HepG2 (cell line): Measurements from ENCODE around the gene MTG1. TPM values are rescaled to one million over a fixed set of nuclear protein-coding genes. Genes with fewer than 3 reads are reported as not detected.

Experiments used
- ATAC-seq: fragments of 200-7000 bp; cut with Tn5 transposase; 3 replicates; pipeline ENCODE4 v1.9.1; 2020; ENCODE audit warnings: mild to moderate bottlenecking, moderate library complexity
- BruUV-seq: library from RNA; stranded (reverse); fragments of 400-500 nt; replicated peaks from 2 replicates; lab custom pipeline; 2021; lab: Mats Ljungman, UMichigan
- CTCF ChIA-PET: fragments of 300-600 bp; formaldehyde crosslinking; extraction: SDS; loops from one replicate; lab custom pipeline; 2021; ENCODE audit warnings: low total read pairs, inconsistent platforms, low intra/inter-chr PET ratio; lab: Yijun Ruan, JAX
- POLR2A ChIA-PET: fragments of 350-600 bp; sonication (Branson Sonifier 250); formaldehyde crosslinking; loops from one replicate; lab custom pipeline; 2020; ENCODE audit warnings: antibody characterized with exemption, inconsistent platforms; lab: Yijun Ruan, JAX
- DNase-seq: peaks from one replicate; pipeline ENCODE4 v3.0.0-alpha.2; 2015; ENCODE audit warnings: low spot score
- FAIRE-seq: peaks from 3 replicates; lab custom pipeline; 2011; peaks lifted over from hg19 to GRCh38; lab: Jason Lieb, UNC
- H2AFZ ChIP-seq: one replicate; pipeline ENCODE4 v1.6.1; 2011; ENCODE audit warnings: low read length, inconsistent platforms
- H3K27ac ChIP-seq: fragments of 300-600 bp; 3 replicates; pipeline ENCODE4 v1.8.0; 2011; ENCODE audit warnings: mixed run types, mild to moderate bottlenecking, mixed read lengths, low read length, inconsistent platforms; ENCODE audit not compliant: insufficient read depth; ENCODE audit errors: extremely low read length
- H3K27me3 ChIP-seq, 2 experiments: fragments of 200-600 bp in 1 of 2; 2 replicates in 1 of 2; 3 replicates in 1 of 2; pipeline versions ENCODE4 v1.6.0 to v1.8.0; 2011; ENCODE audit warnings: low read length in 2 of 2, mild to moderate bottlenecking in 2 of 2, moderate library complexity in 2 of 2, inconsistent platforms in 1 of 2; ENCODE audit not compliant: insufficient read depth in 2 of 2, control insufficient read depth in 1 of 2
- H3K36me3 ChIP-seq, 2 experiments: fragments of 200-600 bp in 1 of 2; replicated peaks in 1 of 2; 2 replicates in 1 of 2; 3 replicates in 1 of 2; pipeline versions ENCODE4 v1.5.1 to v1.8.0; 2011; ENCODE audit warnings: low read length in 2 of 2, inconsistent platforms in 1 of 2; ENCODE audit not compliant: insufficient read depth in 2 of 2, control insufficient read depth in 1 of 2
- H3K4me1 ChIP-seq: 2 replicates; pipeline ENCODE4 v1.5.1; 2012; ENCODE audit warnings: low read length, inconsistent platforms; ENCODE audit not compliant: insufficient read depth
- H3K4me2 ChIP-seq: 2 replicates; pipeline ENCODE4 v1.6.0; 2011; ENCODE audit warnings: low read depth, low read length, inconsistent platforms
- H3K4me3 ChIP-seq, 3 experiments: fragments of 200-600 bp in 1 of 3; sonication (generic), shearing (Covaris generic) in 1 of 3; replicated peaks in 1 of 3; 2 replicates each; pipeline ENCODE4 v1.5.1; 2011 to 2016; ENCODE audit warnings: low read length in 3 of 3, inconsistent platforms in 2 of 3, low read depth in 2 of 3, mild to moderate bottlenecking in 2 of 3, control low read depth in 1 of 3, mixed read lengths in 1 of 3; ENCODE audit not compliant: insufficient read depth in 1 of 3
- H3K79me2 ChIP-seq: one replicate; pipeline ENCODE4 v1.6.1; 2011; ENCODE audit warnings: low read length, inconsistent platforms; ENCODE audit not compliant: insufficient read depth
- H3K9ac ChIP-seq: 2 replicates; pipeline ENCODE4 v1.6.0; 2011; ENCODE audit warnings: mild to moderate bottlenecking, low read depth, low read length, inconsistent platforms; ENCODE audit not compliant: insufficient read depth
- H3K9me3 ChIP-seq: 2 replicates; pipeline ENCODE4 v1.5.1; 2012; ENCODE audit warnings: mild to moderate bottlenecking, low read length
- H4K20me1 ChIP-seq: 2 replicates; pipeline ENCODE4 v1.6.0; 2011; ENCODE audit warnings: inconsistent platforms, mild to moderate bottlenecking, low read length, moderate library complexity; ENCODE audit not compliant: insufficient read depth
- AKAP8 ChIP-seq: sonication (generic); formaldehyde crosslinking; IDR thresholded peaks from 2 replicates; pipeline ENCODE4 v1.5.1; 2020; ENCODE audit warnings: mild to moderate bottlenecking, missing genetic modification reagents
- DPF2 ChIP-seq: sonication (generic); formaldehyde crosslinking; IDR thresholded peaks from 2 replicates; pipeline ENCODE4 v1.4.0; 2020; ENCODE audit warnings: mild to moderate bottlenecking, low read depth, missing genetic modification reagents, borderline replicate concordance
- KLF15 ChIP-seq: sonication (generic); formaldehyde crosslinking; IDR thresholded peaks from 2 replicates; pipeline ENCODE4 v1.8.1; 2023; ENCODE audit warnings: borderline replicate concordance, mild to moderate bottlenecking, inconsistent platforms, missing genetic modification reagents, mixed read lengths
- NCOA1 ChIP-seq: sonication (generic); formaldehyde crosslinking; IDR thresholded peaks from 2 replicates; pipeline ENCODE4 v1.9.0; 2021; ENCODE audit warnings: missing genetic modification reagents
- PREB ChIP-seq: sonication (generic); formaldehyde crosslinking; IDR thresholded peaks from 2 replicates; pipeline ENCODE4 v1.4.0; 2020; ENCODE audit warnings: missing genetic modification reagents
- SETDB1 ChIP-seq: sonication (generic); formaldehyde crosslinking; IDR thresholded peaks from 2 replicates; pipeline ENCODE4 v1.5.1; 2020; ENCODE audit warnings: missing genetic modification reagents, mild to moderate bottlenecking, borderline replicate concordance
- ZBTB38 ChIP-seq: sonication (generic); formaldehyde crosslinking; IDR thresholded peaks from 2 replicates; pipeline ENCODE4 v1.5.1; 2020; ENCODE audit warnings: mild to moderate bottlenecking, missing genetic modification reagents
- ZNF343 ChIP-seq: sonication (generic); formaldehyde crosslinking; IDR thresholded peaks from 2 replicates; pipeline ENCODE4 v1.4.0; 2020; ENCODE audit warnings: mild to moderate bottlenecking, missing genetic modification reagents
- WGBS: methylation state at CpG from one replicate; pipeline ENCODE4 v1.1.6; 2017; ENCODE audit warnings: low lambda C conversion rate; 5-methylcytosine and 5-hydroxymethylcytosine counted together
- in situ Hi-C: cut with HindIII; loops from 2 replicates; pipeline ENCODE4 v1.10.0; 2017; ENCODE audit warnings: low pct_unique_long_range_greater_than_20kb; ENCODE audit not compliant: extremely low pct_ligation_motif_present
- intact Hi-C: fragments of 100-400 bp; cut with micrococcal nuclease; formaldehyde crosslinking; loops from one replicate; pipeline ENCODE4 v1.10.0; 2022; ENCODE audit not compliant: unreplicated experiment
- polyA plus RNA-seq, 8 experiments: library from polyadenylated mRNA; depleted of rRNA in 3 of 8; stranded (reverse) in 7 of 8; unstranded in 1 of 8; fragments of >200 nt; fragmentation: Illumina TruSeq in 4 of 8; extraction: Trizol in 4 of 8; gene quantifications; 2 replicates each; pipeline versions ENCODE4 v1.2.1 to v1.2.3, GENCODE V29; 2011 to 2016; ENCODE audit warnings: low read depth in 4 of 8, missing spikeins in 1 of 8, mixed read lengths in 1 of 8; ENCODE audit not compliant: insufficient read depth in 1 of 8
- total RNA-seq, 5 experiments: library from RNA; depleted of rRNA; stranded (reverse); fragments of >200 nt; fragmentation: Illumina TruSeq; extraction: Trizol; gene quantifications; 2 replicates each; pipeline ENCODE4 v1.2.3, GENCODE V29; 2016; ENCODE audit warnings: low read depth in 1 of 5
- TF ChIP-seq, protein P1 (sequence below): sonication (generic); formaldehyde crosslinking; IDR thresholded peaks from 2 replicates; pipeline ENCODE4 v1.8.1; 2023; ENCODE audit warnings: mild to moderate bottlenecking, missing genetic modification reagents, borderline replicate concordance
- TF ChIP-seq, protein P2 (sequence below): fragments of 450-650 bp; IDR thresholded peaks from 2 replicates; pipeline ENCODE4 v1.6.1; 2017

Gene MTG1
- total and polyA plus RNA-seq, 2 of the 13 experiments (the other 11 are each of a cell fraction or from before 2014, with no cell fraction given), result 42.0 to 103 TPM

- POLR2A ChIA-PET, result no interaction called here
- no peak overlapping the region for H2AFZ ChIP-seq
- 71% methylated on average over 14 of the region's 21 CpGs for WGBS
- H3K9ac ChIP-seq, result no peak overlapping the region
- H3K36me3 ChIP-seq, result no peaks in the 10 kb centered on the region
- H3K27me3 ChIP-seq, result no peaks in the 10 kb centered on the region
- CTCF ChIA-PET, result no interaction called here
- FAIRE-seq, result no peak
- no TSS peak for BruUV-seq
- ATAC-seq, result no peak
- H3K4me2 ChIP-seq, result no peak overlapping the region
- no peaks in the 10 kb centered on the region for H3K79me2 ChIP-seq
- intact Hi-C loops, result no loop called here
- in situ Hi-C loops, result no loop called here
- TF ChIP-seq ZNF343 (CRISPR knock-in tag), result no peak
- TF ChIP-seq ZBTB38, result no peak
- TF ChIP-seq NCOA1 (CRISPR knock-in tag), result no peak
- TF ChIP-seq KLF15 (CRISPR knock-in tag), result no peak
- no peak for TF ChIP-seq AKAP8 (CRISPR knock-in tag)
- TF ChIP-seq, protein P1, sequence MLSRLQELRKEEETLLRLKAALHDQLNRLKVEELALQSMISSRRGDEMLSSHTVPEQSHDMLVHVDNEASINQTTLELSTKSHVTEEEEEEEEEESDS (CRISPR knock-in tag), result no peak
- no peak for TF ChIP-seq PREB (CRISPR knock-in tag)
- TF ChIP-seq, protein P2, sequence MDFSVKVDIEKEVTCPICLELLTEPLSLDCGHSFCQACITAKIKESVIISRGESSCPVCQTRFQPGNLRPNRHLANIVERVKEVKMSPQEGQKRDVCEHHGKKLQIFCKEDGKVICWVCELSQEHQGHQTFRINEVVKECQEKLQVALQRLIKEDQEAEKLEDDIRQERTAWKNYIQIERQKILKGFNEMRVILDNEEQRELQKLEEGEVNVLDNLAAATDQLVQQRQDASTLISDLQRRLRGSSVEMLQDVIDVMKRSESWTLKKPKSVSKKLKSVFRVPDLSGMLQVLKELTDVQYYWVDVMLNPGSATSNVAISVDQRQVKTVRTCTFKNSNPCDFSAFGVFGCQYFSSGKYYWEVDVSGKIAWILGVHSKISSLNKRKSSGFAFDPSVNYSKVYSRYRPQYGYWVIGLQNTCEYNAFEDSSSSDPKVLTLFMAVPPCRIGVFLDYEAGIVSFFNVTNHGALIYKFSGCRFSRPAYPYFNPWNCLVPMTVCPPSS, result no peak
- TF ChIP-seq SETDB1 (CRISPR knock-in tag), result no peak
- TF ChIP-seq DPF2 (CRISPR knock-in tag), result no peak
- TF ChIP-seq, all 625 proteins: peak for 0
- no peaks in the 10 kb centered on the region for H3K9me3 ChIP-seq
- H3K4me3 ChIP-seq, result no peak overlapping the region
- H3K4me1 ChIP-seq, result no peaks in the 10 kb centered on the region
- H4K20me1 ChIP-seq, result no peaks in the 10 kb centered on the region
- no peak for DNase-seq
- no peak overlapping the region for H3K27ac ChIP-seq
Observed at GRCh38 chr10:133458710-133459453, 64.9 kb downstream of the MTG1 start.
